PFSK-1 (cell line): ENCODE data around the gene UNC5C.

Experiments used
- REST ChIP-seq, 2 experiments: IDR thresholded peaks; 2 replicates each; pipeline versions ENCODE4 v1.6.1 to v1.8.0; 2011 to 2012; ENCODE audit warnings: low read depth in 2 of 2, low read length in 2 of 2, control low read depth in 1 of 2, inconsistent platforms in 1 of 2, mild to moderate bottlenecking in 1 of 2, moderate library complexity in 1 of 2; ENCODE audit not compliant: insufficient read depth in 1 of 2
- SIN3A ChIP-seq: IDR thresholded peaks from 2 replicates; pipeline ENCODE4 v1.6.1; 2012; ENCODE audit warnings: mild to moderate bottlenecking, low read length, moderate library complexity, borderline replicate concordance; ENCODE audit not compliant: insufficient read depth

- TF ChIP-seq REST (IDR thresholded peaks at IDR 0.05; ENCODE audit: insufficient read depth in 1 of 2, low read depth in 2 of 2, low read length in 2 of 2) (no peak), SIN3A (no peak)
These were observed 25.9 kb downstream of the UNC5C start for GRCh38 chr4:95522682-95523530.
